Ureter (tissue), 1 donor: ENCODE results near the gene TANK. TPM values are rescaled to one million over a fixed set of nuclear protein-coding genes. Genes with fewer than 3 reads are reported as not detected.
"Not testable (repeated sequence)": the region's sequence is repeated elsewhere in the genome, so short reads cannot be mapped to it uniquely, and the experiment has no call there.

Source experiments
- DNase-seq: peaks from one replicate; pipeline ENCODE4 v3.0.0-alpha.2; 2020; ENCODE audit warnings: low spot score
- total RNA-seq: library from RNA; stranded (reverse); gene quantifications from one replicate; pipeline ENCODE4 v1.2.4, GENCODE V29; 2023
- donor health status: DM: yes; HTN: yes; CAD: no.

The TANK gene
- total RNA-seq, 1 donor from 2014 or later = 81.2 TPM

DNA sequence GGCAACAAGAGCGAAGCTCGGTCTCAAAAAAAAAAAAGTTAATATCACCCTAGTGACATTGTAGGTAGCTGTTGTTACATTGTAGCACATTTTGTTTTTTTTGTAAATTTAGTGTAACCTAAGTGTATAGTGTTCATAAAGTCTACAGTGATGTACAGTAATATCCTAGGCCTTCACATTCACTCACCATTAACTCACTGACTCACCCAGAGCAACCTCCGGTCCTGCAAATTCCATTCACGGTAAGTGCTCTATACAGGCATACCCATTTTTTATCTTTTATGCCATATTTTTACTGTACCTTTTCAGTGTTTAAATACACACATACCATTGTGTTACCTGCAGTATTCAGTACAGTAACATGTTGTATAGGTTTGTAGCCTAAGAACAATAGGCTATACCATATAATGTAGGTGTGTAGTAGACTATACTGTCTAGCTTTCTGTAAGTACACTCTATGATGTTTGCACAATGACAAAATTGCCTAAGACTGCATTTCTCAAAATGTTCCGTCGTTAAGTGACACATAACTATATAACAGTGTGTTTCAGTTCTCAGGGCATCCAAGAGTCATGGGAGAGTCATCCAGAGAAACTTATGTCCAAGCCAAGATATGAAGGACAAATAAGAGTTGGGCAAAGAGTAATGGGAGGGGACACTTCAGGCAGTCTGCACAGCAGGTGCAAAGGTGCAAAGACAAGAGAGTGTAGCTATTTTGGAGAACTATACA lies 68.4 kb downstream of the TANK start:
- DNase-seq = no peak

DNA sequence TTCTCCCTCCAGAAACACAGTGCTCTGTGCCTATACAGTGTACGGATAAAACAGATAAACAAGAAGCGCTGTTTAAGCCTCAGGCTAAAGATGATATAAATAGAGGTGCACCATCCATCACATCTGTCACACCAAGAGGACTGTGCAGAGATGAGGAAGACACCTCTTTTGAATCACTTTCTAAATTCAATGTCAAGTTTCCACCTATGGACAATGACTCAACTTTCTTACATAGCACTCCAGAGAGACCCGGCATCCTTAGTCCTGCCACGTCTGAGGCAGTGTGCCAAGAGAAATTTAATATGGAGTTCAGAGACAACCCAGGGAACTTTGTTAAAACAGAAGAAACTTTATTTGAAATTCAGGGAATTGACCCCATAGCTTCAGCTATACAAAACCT lies 70.7 kb downstream of the TANK start:
- no peak for DNase-seq

DNA sequence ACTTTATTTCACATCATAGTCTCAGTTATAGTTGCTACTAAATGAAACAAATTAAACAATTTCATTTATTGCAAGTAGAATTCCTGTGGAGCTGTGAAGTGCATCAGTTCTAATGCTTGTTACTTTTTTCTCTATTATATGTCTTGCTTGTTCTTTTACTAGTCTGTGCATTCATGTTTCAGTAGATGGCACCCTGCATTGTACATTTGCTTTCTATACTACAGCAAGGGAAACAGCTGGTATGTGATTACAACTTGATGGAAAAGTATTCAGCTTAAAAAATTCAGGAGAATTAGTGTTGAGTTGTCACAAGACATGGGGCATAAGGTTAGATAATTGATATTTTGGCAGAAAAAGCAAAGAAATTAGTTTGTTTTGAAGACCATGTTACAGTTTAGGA lies 72.3 kb downstream of the TANK start:
- DNase-seq = no peak

DNA sequence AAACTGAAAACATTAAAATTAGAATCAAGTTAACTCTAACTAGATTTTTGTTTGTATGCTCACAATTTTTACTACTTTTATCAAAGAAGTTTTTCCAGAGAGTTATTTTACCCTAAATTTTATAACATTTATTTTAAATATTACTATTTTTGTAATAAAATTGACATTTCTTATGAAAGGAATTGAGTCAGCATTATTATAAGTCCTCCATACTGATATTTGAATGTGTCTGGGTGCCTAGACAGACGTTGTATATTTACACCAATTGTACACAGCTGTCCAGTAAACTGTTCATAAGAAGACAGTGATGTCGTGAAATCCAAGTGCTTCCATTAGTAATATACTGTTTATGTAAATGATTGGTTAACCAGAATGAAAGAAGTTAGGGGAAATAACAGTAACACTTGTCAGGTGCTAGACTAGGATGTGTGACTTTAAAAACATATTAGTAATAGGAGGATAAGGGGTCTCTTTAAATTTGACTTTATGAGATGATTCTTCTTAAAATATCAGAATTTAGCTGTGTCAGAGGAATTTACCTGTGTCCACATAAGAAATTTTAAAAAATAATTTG lies 73.7 kb downstream of the TANK start:
- no peak for DNase-seq

DNA sequence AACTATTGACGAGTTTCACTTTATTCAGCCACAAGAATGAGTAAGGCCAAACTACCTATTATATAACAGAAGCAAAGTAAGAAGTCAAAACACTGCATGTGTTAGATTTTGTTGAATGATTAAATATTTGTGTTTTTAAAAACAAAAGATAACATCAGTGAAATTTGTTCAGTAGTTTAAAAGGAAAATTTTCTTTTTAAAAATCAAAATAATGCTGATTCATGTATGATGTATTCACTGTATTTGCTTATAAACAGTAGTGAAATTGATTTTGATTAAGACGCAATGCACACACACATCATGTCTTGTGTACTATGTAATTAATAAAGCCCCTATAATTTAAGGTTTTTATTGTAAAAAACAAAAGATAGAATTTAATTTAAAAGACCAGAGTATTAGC lies 74.4 kb downstream of the TANK start:
- no peak for DNase-seq

DNA sequence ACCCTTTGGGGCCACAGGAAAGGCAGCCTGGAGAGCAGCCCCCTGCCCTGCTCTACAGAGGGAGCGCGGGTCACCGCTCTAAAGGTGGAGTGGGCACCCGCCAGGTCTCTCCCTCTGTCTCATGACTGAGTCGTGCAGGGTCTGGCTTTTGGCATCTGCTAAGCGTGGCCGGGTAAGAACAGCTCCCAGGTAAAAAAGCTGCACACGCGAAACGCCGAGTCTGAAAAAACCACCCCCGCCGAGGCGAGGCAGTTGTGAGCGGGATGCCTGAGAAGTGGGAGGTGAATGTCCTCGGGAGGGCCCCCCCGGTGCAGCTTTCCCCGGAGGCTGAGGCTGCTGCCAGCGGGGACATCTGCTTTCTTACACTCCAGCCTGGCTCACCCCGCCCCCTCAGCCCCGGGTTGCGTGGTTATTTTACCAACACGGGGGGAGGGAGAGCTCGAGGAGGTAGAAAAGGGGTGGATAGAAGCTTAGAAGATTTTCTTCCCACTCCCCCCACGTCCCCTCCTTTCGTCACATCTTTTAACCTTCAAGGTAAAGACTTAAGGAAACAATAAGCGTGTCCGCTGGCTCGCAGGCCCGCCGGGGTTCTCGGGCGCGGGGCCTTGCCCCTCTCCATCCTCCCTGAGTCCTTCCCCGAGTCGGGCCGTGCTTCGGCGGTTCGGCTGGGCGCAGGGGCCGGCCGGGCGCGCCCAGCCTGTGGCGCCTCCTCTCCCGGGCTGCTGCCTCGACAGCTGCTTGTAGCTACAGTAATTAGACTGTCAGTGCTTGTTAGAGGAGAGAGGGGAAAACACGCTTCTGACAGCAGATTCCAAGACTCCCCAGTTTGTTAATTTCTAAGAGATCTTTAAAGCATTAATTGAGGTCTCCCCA lies 77.4 kb downstream of the TANK start:
- DNase-seq = peak; percentile 52

DNA sequence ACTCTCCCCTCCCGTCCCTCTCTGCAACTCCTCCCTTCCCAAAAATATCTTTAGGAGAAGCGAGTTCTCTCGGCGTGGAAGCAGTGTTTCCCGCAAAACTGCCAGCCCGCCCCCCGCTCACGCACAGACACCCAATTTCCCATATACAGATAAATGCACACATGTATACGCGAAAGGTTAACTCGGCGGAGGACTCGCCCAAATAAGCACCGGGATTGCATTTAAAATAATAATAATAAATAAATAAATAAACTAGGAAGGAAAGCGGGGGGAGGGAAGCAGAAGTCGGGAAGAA lies 78.0 kb downstream of the TANK start:
- no peak for DNase-seq

DNA sequence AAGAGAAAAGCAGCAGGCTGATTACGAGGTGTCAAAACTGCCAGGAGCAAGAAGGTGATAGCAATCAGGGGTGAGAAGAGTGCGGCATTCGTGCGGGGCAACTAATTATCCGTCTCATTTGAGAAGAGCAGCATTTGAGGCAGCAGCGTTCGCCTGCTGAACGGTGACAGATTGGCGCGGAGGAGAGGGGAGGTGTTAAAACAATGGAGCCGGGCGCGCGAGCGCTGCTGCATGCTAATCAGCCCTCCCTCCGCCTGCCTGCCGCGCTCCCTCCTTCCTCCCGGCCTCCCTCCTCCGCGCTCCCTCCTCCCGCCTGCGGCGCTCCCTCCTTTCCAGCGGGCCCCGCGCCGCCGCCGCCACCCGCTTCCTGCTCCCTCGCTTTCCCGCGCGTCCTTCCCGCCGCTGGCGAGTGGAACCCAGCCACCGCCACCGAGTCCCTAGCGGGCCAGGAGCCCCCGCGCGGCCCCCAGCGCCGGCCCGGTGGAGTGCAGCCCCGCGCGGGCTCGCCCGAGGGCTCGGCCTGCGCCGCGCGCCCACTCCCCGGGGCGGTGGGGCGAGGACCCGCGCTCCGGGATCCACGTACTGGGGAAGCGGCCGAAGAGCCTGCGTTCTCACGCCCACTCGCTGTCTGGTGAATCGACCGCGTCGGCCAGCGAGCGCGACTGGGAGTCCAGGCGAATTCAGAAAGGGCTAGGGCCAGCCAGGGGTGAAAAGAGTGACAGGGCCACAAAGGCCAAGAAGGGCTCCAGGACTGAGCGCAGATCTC lies 78.5 kb downstream of the TANK start:
- peak; percentile 60 for DNase-seq

DNA sequence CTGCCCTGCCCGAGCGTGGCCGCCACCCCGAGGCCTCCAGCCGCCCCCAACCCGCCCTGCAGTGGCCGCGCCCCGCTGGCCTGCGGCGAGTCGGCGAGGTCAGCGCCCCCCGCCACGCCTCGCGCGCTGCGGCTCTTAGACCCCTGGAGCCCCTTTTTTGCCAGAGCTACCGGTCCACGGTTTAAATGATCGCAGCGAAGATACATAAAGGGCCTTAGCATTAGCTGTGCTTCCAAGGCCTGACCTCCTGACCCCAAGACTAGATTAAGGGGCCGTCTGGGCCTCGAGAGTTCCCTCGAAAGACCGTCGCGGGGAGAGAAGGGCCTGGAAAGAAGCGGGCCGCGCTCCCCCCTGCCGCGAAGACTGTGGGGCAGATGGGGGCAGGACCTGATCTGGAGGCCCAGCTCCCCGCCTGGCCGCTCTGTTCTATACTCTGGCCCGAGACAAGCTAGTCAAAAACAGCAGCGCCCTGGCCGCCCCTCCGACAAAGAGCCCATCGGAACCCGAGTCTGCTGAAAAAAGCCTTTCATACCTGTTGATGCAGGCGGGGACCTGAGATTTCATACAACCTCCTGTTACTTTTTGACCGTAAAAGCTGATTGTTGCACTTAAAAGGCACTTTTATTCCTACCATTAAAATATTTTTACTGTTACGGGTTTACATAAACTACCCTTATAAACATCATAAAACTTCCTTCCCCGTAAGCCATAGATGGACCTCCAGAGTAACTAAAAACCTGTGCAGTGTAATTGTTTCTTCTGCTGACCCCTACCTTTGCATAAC lies 79.3 kb downstream of the TANK start:
- no peak for DNase-seq

DNA sequence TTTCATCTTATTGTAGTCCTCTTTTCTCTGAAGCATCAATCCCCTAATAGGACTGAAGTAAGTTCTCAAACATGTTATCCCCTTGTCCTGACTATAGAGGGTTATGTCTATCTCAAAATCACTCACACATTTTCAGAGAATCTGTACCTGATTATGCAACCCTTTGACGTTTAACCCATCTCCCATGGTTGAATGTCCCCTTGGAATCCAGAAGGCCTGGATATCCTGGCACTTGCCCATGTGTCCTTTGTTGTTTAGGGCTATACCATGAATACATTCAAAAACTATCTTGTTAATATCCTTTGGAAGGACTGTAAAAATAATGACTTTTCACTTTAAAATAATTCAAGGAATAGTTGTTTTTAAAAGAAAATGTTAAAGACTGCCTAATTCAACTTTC lies 81.7 kb downstream of the TANK start:
- DNase-seq = no peak

DNA sequence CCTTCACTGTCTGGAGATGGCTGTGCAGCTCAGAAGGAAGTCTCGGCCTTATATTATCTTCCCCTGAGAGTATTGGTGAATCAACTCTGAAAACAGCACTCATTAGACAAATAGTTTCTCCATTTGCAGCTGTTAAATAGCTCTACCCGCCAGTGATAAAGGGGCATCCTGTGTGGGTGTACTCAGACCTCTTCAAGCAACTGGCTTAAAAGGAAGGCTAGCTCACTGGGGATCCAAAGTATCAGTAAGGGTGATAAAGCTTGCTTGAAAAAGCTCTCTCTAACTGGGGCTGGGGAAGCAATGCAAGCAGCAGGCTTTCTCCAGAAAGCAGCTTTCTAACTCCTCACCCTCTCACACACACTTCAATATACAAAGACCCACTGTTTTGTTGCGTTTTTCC lies 83.1 kb downstream of the TANK start:
- no peak for DNase-seq

DNA sequence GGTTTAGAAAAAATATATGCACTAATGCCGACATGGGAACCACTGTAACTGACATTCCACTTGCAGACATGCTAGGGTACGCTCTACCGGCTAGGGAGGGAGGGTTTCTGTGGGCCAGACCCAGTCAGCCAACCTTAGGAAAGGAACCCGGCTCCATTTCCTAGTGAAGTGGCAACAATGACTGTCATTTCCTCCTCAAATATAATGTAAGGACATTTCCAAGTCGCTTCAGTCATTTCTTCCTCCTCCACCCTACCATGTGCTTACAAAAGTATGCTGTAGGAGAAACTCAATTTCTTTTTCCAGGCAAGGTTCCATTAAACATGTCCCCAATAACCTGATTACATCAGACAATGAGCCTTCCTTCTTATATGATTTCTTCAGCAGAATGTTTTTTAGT lies 83.7 kb downstream of the TANK start:
- DNase-seq = no peak

DNA sequence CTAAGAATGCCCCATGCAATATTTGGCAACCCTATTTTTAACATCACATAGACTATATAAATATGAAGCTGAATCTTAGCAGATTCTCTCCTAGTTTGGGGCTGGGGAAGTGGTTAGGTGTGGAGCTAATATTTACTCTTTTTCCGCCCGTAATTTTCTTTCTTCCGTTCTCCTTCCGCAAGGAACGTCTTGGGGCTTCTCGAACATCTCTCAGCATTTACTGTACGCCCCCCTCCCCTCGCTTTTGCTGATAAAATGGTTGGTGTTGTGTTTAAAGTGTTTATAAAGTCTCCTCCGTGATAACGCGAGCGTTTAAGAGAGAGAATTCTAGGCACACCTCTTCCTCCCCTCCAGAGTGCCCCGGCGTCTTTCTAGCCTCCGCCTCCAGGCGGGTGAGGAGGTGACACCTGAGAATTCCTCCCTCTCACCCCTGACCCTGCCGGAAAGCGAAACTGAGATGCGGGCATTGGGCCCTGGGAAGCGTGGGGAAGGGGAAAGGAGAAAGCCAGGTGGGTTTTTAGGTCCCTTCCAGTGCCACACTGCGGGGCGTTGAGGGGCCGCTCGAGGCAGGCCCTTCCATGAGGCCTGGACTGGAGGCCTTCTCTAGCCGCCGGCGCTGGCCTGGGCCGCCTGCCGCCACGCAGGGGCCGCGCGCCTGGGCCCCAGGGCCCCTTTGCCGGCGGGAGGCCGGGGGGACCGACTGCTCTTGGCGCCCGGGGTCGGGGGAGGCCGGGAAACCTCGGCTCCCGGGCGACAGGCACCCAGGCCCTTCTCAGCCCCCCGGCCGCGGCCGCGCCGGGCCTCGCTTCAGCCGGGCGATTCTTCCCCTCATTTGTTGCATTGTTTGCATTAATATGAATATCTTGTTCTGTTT lies 84.4 kb downstream of the TANK start:
- not testable (repeated sequence) for DNase-seq

DNA sequence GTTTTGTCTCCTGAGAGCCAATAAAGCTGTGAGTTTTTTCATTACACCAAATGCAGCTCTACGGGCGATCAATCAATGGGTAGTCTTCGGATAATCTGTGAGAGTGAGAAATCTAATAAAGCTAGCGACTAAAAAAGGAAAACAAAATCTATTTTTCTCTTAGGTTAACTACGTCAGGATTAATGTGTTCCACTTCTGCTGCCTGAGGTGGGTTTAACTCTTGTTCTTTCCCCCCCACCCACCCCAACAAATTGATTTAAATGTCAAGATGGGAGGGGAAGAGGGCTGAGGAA lies 85.0 kb downstream of the TANK start:
- no peak for DNase-seq

DNA sequence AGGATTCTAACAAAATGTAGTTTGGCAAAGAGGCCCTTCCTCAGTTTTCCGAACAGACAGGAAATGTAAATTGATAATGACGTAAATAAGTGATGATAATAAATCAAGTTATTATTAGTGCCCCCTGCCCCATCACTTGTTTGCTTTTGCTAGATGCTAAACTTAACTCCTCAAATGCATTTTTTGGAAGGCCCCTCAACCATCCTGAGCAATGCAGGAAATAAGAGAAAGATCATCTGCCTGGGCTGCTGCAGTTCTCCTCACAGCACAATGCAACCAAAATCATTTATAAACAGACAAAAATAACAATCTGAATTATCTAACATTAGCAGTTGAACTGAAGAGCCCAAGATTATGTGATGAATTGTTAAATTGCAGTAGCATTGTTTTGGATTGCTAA lies 85.4 kb downstream of the TANK start:
- DNase-seq = no peak

DNA sequence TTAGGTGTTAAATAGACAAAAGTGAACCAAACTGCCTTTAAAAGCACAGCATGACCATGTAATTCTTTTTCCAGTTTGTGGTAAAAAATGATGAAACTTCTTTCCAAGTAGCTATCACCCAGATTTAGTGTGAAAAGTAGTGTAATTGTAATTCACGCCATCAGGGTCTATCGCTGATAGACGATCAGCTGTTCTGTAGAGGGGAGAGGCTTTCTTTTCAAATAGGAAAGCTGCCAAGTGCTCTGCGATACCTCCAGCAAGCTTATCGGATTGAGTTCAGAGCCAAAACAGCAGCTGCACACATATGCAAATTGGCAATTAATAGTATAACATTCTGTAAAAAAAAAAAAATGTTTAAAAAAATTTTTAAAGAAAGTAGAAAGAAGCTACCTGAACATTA lies 86.1 kb downstream of the TANK start:
- DNase-seq = no peak

DNA sequence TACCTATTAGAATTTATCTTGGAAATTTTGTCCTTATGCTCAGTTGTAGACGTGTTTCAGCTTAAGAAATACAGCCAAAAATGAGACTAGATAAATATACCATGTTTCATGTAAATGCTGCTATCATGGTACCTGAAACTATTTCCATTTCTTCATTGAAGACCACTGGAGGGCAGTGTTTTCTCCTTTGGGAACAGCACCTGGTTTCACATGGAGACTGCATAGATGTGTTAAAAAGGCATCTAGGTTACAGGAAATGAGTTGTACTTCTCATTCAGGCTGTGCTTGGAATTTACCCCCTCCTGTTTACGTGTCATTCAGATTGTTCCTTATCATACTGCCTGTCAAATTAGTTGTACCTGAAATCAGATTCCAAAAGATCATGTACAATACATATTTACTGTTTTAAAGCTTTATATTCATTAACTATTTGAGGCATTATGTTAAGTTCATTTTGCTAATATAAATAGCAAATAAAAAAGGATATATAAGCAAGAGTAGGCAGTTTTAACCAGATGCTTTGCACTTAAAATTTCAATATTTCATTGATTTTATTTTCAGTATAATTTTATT lies 90.7 kb downstream of the TANK start:
- no peak for DNase-seq

DNA sequence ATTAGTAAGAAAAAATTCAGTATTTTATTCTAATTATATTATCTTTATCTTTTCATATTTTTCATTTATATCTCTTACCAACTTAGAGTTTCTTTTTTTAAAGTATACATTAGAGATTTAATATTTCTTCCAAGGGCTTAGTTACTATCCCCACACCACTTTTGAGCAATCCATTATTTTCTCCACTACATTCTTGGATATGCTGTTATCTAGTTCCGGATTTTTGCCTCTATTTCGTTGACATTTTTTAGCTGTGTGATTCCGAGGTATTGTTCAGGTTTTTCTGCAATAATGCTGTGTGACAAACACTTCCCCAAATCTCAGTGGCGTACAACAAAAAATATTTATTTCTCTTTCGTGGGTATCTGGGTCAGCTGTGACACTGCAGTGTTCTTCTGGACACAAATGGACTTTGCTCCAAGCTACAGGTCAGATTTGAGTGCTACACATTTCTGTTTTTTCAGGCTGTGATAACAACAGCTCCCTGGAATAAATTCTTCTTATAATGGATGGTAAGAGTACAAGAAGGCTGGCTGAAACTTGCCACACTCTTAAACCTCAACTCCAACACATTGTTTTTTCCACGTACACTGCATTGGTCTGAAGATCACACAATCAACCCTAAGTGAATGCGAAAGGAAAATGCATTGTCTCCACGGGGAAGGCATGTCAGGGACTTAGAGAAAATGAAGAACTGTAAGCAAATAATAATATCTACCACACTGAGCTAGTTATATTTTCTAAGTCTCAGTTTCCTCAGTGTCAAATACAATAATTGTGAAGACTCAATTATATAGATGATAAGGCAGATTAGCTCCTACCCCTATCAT lies 97.1 kb downstream of the TANK start:
- no peak for DNase-seq

DNA sequence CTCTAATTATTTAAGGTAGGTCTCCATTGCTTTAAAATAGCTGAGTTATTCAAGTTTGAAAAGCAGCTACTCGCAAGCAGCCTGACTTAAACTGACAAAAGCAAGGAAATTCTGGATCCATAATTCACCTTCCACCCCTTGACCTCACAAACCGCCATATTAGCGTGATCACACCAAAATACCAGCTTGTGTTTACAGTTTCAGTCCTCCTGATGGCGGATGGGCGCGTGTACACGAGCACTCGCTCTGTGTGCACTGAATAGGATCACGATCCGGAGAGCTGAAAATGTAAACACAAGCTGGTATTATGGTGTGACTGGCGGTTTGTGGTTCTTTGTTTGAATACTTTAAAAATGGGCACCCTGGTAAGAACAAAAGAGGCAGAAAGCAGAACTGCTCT lies 105.6 kb downstream of the TANK start:
- no peak for DNase-seq

DNA sequence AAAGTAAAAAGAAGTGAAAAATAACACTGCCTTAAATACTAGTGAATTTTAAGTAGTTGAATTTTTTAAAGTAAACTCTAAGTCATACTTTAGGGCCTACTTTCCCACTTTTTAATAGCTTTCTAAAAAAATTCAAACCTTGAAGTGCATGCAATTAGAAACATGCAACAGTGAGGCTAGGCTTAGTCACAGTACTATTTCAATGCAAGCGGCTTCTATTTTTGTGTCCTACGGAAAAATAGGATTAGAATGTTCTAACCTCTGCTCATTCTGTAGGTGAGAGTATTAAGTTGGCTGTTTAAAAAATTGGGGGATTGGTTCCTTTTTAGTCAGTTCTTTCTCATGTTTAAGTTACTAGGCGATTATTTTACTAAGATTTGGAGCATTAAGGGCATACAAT lies 108.9 kb downstream of the TANK start:
- no peak for DNase-seq
